K562 (cell line): ENCODE results near the gene ERAL1. TPM values are rescaled to one million over a fixed set of nuclear protein-coding genes. Genes with fewer than 3 reads are reported as not detected.
A peak's percentile ranks its signal among the peaks of the same experiment; 100 is the strongest.

Experiments used
- ARID4B ChIP-seq: sonication (generic); formaldehyde crosslinking; IDR thresholded peaks from 2 replicates; pipeline ENCODE4 v1.8.0; 2022; ENCODE audit warnings: mild to moderate bottlenecking, missing genetic modification reagents
- CREB3L1 ChIP-seq: fragments of 450-650 bp; IDR thresholded peaks from 2 replicates; pipeline ENCODE4 v1.6.1; 2014; ENCODE audit warnings: low read depth, mild to moderate bottlenecking, moderate library complexity, borderline replicate concordance
- CREB5 ChIP-seq: fragments of 250-450 bp; sonication (Bioruptor Pico); IDR thresholded peaks from 2 replicates; pipeline ENCODE4 v1.5.0; 2020; ENCODE audit warnings: mild to moderate bottlenecking
- E2F3 ChIP-seq: fragments of 250-450 bp; sonication (Bioruptor Pico); IDR thresholded peaks from 2 replicates; pipeline ENCODE4 v1.4.0; 2020; ENCODE audit warnings: mild to moderate bottlenecking
- FOXM1 ChIP-seq, 2 experiments: fragments of 450-650 bp in 1 of 2; sonication (generic) in 1 of 2; formaldehyde crosslinking in 1 of 2; IDR thresholded peaks; 2 replicates each; pipeline versions ENCODE4 v1.6.1 to v1.9.0; 2017 to 2022; ENCODE audit warnings: low read depth in 2 of 2, mild to moderate bottlenecking in 2 of 2, missing genetic modification reagents in 1 of 2, moderate library complexity in 1 of 2
- HNRNPLL ChIP-seq: fragments of 200-400 bp; formaldehyde crosslinking; IDR thresholded peaks from 2 replicates; pipeline ENCODE4 v1.6.1; 2017; ENCODE audit warnings: low read length, low read depth, mild to moderate bottlenecking; ENCODE audit not compliant: poor library complexity, severe bottlenecking
- MAZ ChIP-seq, 2 experiments: fragments of 450-650 bp in 1 of 2; sonication (generic) in 1 of 2; formaldehyde crosslinking; IDR thresholded peaks in 1 of 2; conservative IDR thresholded peaks in 1 of 2; 2 replicates each; pipeline versions ENCODE4 v1.4.0 to v1.5.0; 2020; ENCODE audit warnings: mild to moderate bottlenecking in 1 of 2, missing genetic modification reagents in 1 of 2
- PATZ1 ChIP-seq: fragments of 250-450 bp; sonication (Bioruptor Pico); IDR thresholded peaks from 2 replicates; pipeline ENCODE4 v1.5.0; 2020; ENCODE audit warnings: mild to moderate bottlenecking, borderline replicate concordance
- PHF21A ChIP-seq: fragments of 450-650 bp; IDR thresholded peaks from 2 replicates; pipeline ENCODE4 v1.6.1; 2017; ENCODE audit warnings: low read depth, borderline replicate concordance
- RB1 ChIP-seq: fragments of 450-650 bp; IDR thresholded peaks from 2 replicates; pipeline ENCODE4 v1.6.1; 2017; ENCODE audit warnings: low read depth, mild to moderate bottlenecking
- SRSF7 ChIP-seq: fragments of 200-400 bp; formaldehyde crosslinking; optimal IDR thresholded peaks from 2 replicates; pipeline ENCODE3; 2017; ENCODE audit warnings: mild to moderate bottlenecking, low read depth, low read length
- ZNF232 ChIP-seq: sonication (generic); formaldehyde crosslinking; IDR thresholded peaks from 2 replicates; pipeline ENCODE4 v1.8.0; 2022; ENCODE audit warnings: mild to moderate bottlenecking, missing genetic modification reagents
- ZNF311 ChIP-seq: fragments of 250-450 bp; sonication (Bioruptor Pico); IDR thresholded peaks from 2 replicates; pipeline ENCODE4 v1.4.0; 2020; ENCODE audit warnings: mild to moderate bottlenecking, moderate library complexity
- ZNF445 ChIP-seq: fragments of 250-450 bp; sonication (Bioruptor Pico); IDR thresholded peaks from 2 replicates; pipeline ENCODE4 v1.4.0; 2020; ENCODE audit warnings: low read depth, mild to moderate bottlenecking, moderate library complexity
- ZNF778 ChIP-seq: fragments of 450-650 bp; formaldehyde crosslinking; IDR thresholded peaks from 2 replicates; pipeline ENCODE4 v1.4.0; 2020; ENCODE audit warnings: mild to moderate bottlenecking, moderate library complexity
- polyA plus RNA-seq, 8 experiments: library from polyadenylated mRNA; depleted of rRNA in 4 of 8; stranded (reverse) in 5 of 8; unstranded in 3 of 8; fragments of >200 nt; fragmentation: Nextera tagmentation in 2 of 8; fragmentation: Illumina TruSeq in 1 of 8; extraction: Ambion mirVana in 2 of 8; extraction: Trizol in 1 of 8; gene quantifications; 2 replicates each; pipeline versions ENCODE4 v1.2.1 to v1.2.3, GENCODE V29; 2011 to 2014; ENCODE audit warnings: inconsistent platforms in 1 of 8, missing spikeins in 1 of 8
- total RNA-seq, 7 experiments: library from RNA; depleted of rRNA in 6 of 7; stranded (reverse); fragments of >200 nt in 6 of 7; fragmentation: Illumina TruSeq in 2 of 7; extraction: Trizol in 2 of 7; gene quantifications; 2 replicates each; pipeline versions ENCODE4 v1.2.1 to v1.2.3, GENCODE V29; 2011 to 2021; ENCODE audit warnings: low replicate concordance in 1 of 7

ERAL1 gene
- total and polyA plus RNA-seq, 9 of the 15 experiments (the other 6 are each of a cell fraction or from before 2014, with no cell fraction given): 37.5 to 351 (median 106) TPM

- TF ChIP-seq ZNF778 (no peak), ARID4B (CRISPR knock-in tag) (no peak), CREB5 (CRISPR knock-in tag) (no peak), ZNF311 (CRISPR knock-in tag) (no peak), SRSF7 (no peak), HNRNPLL (no peak), FOXM1 (IDR thresholded peaks at IDR 0.05; ENCODE audit: low read depth) (no peak), FOXM1 (CRISPR knock-in tag; IDR thresholded peaks at IDR 0.05; ENCODE audit: low read depth) (no peak), RB1 (no peak), CREB3L1 (no peak), PHF21A (no peak), MAZ (CRISPR knock-in tag; conservative IDR thresholded peaks at IDR 0.05 in 1 of 2, IDR thresholded peaks at IDR 0.05 in 1 of 2) (no peak; a peak in 1 of 4 replicates), ZNF445 (CRISPR knock-in tag) (no peak), ZNF232 (peak; percentile 70; the same call in 1 of the 2 replicates), PATZ1 (no peak), E2F3 (CRISPR knock-in tag) (no peak)
Observed at GRCh38 chr17:28901866-28902818, 47.3 kb downstream of the ERAL1 start (continued).
